ENCODE results near the gene RBM27.

The RBM27 gene

DNA sequence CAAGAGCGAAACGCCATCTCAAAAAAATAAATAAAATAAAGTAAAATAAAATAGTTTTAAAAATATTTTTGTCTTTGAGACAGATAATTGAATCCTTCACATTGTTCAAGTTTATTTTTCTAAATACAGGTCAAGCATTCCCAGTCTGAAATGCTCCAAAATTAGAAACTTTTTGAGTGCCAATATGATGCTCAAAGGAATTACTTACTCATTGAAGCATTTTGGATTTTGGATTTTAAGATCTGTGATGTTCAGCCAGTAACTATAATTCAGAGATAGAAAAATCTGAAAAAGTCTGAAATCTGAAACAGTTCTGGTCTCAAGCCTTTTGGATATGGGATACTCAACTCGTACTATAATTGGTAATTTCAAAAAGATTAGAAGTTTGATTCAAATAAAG, 39.8 kb downstream of the RBM27 start:
- DNase-seq (ENCODE audit: low read depth), result no peak
- no peak overlapping the region for H3K4me3 ChIP-seq (replicated peaks; ENCODE audit: low read depth, low read length)
- TF ChIP-seq, protein P1, sequence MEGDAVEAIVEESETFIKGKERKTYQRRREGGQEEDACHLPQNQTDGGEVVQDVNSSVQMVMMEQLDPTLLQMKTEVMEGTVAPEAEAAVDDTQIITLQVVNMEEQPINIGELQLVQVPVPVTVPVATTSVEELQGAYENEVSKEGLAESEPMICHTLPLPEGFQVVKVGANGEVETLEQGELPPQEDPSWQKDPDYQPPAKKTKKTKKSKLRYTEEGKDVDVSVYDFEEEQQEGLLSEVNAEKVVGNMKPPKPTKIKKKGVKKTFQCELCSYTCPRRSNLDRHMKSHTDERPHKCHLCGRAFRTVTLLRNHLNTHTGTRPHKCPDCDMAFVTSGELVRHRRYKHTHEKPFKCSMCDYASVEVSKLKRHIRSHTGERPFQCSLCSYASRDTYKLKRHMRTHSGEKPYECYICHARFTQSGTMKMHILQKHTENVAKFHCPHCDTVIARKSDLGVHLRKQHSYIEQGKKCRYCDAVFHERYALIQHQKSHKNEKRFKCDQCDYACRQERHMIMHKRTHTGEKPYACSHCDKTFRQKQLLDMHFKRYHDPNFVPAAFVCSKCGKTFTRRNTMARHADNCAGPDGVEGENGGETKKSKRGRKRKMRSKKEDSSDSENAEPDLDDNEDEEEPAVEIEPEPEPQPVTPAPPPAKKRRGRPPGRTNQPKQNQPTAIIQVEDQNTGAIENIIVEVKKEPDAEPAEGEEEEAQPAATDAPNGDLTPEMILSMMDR (IDR thresholded peaks at IDR 0.05; ENCODE audit: low read length, missing control alignments), result no peak

DNA sequence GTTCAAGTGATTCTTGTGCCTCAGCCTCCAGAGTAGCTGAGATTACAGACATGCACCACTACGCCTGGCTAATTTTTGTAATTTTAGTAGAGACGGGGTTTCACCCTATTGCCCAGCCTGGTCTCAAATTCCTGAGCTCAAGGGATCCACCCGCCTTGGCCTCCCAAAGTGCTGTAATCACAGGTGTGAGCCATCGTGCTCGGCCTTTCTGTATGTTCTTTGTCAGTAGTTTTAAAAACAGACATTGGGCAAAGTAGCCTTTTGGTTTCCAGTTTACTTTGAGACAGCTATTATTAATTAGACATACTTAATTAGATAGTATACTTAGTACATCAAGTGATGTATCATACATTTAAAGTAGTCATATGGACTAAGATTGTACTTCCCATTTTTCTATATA, 45.2 kb downstream of the RBM27 start:
- no peak for DNase-seq (ENCODE audit: low read depth)
- TF ChIP-seq, protein P1 (IDR thresholded peaks at IDR 0.05; ENCODE audit: low read length, missing control alignments), result no peak
- no peak overlapping the region for H3K4me3 ChIP-seq (replicated peaks; ENCODE audit: low read depth, low read length)

DNA sequence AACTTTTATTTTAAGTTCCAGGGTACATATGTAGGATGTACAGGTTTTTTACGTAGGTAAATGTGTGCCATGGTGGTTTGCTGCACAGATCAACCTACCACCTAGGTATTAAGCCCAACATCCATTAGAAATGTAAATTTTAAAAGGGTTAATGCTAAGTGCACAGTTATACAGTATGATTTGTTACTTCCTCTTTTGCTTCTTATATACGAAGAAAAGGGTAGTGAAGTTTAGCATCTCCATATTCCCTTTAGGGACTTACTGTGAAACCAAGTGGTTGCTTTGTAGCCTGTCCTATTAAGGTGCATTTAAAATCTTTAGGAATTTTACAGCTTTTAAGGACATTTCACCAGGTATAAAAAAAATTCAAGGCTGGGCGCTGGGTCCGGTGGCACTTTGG, 46.4 kb downstream of the RBM27 start:
- H3K4me3 ChIP-seq (replicated peaks; ENCODE audit: low read depth, low read length), result no peak overlapping the region
- TF ChIP-seq, protein P1 (IDR thresholded peaks at IDR 0.05; ENCODE audit: low read length, missing control alignments), result no peak
- DNase-seq (ENCODE audit: low read depth), result no peak
